GM12865 (cell line): Measurements from ENCODE around the gene ASPHD1.

Experiments
- DNase-seq: peaks from one replicate; pipeline ENCODE4 v3.0.0; 2010; ENCODE audit warnings: low read depth
- H3K4me3 ChIP-seq: 2 replicates; pipeline ENCODE4 v1.5.1; 2011; ENCODE audit warnings: mild to moderate bottlenecking, low read depth, low read length, control low read depth
- CTCF ChIP-seq: IDR thresholded peaks from 2 replicates; pipeline ENCODE4 v1.5.1; 2011; ENCODE audit warnings: low read length, control low read depth, low read depth, inconsistent platforms; ENCODE audit not compliant: insufficient read depth; ENCODE audit errors: missing control alignments

The ASPHD1 gene

GRCh38 chr16:29943846-29944799 is 43.8 kb downstream of the ASPHD1 start:
- no peak for TF ChIP-seq CTCF
- no peak for DNase-seq
- no peak overlapping the region for H3K4me3 ChIP-seq

- DNase-seq = no peak
- no peak overlapping the region for H3K4me3 ChIP-seq
- no peak for TF ChIP-seq CTCF
Measured at GRCh38 chr16:29947897-29948296, 47.6 kb downstream of the ASPHD1 start.

GRCh38 chr16:29950806-29951461 is 50.6 kb downstream of the ASPHD1 start:
- DNase-seq = no peak
- no peak overlapping the region for H3K4me3 ChIP-seq
- no peak for TF ChIP-seq CTCF

- no peak for TF ChIP-seq CTCF
- no peak for DNase-seq
- no peak overlapping the region for H3K4me3 ChIP-seq
Measured at GRCh38 chr16:29951625-29952365, 51.5 kb downstream of the ASPHD1 start.
